ENCODE data around the gene COL9A3.
A peak's percentile ranks its signal among the peaks of the same experiment; 100 is the strongest.

Gene COL9A3

DNA sequence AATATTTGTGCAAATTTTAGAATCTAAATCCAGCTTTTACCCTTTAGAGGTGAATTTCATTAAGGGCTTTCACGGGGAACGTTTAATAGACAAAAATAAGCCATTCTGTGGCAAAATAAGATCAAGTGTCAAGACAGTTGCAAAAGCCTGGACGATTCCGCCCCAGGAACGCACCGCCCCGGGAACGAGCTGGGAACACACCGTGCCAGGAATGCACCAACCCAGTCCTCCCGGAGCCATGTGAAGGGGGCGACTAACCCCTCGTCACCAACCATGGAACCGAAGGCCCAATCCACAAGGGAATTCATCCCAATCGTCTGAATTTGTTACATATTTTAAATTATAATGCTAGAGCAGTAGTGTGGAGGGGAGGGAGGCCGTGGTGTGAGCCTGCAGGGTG, 65.6 kb downstream of the COL9A3 start:
- no peak for DNase-seq

DNA sequence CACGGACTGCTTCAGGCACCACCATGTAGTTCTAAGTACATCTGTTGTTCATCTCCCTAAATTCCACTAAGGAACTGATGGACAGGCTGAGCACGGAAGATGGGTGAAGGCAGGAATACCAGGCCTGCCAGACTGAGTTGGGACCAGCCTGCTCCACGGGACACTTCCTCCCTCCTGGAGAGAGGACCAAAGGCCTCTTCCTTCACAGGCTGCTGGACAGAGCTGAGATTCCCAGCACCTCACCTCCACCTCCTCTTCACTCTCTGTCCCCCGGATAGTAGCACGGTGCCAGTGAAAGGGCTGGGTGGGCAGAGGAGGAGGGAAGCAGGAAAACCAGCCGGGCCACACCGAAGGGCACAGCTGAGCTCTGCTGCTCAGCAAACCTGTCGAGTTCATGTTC, 67.7 kb downstream of the COL9A3 start:
- no peak for DNase-seq

DNA sequence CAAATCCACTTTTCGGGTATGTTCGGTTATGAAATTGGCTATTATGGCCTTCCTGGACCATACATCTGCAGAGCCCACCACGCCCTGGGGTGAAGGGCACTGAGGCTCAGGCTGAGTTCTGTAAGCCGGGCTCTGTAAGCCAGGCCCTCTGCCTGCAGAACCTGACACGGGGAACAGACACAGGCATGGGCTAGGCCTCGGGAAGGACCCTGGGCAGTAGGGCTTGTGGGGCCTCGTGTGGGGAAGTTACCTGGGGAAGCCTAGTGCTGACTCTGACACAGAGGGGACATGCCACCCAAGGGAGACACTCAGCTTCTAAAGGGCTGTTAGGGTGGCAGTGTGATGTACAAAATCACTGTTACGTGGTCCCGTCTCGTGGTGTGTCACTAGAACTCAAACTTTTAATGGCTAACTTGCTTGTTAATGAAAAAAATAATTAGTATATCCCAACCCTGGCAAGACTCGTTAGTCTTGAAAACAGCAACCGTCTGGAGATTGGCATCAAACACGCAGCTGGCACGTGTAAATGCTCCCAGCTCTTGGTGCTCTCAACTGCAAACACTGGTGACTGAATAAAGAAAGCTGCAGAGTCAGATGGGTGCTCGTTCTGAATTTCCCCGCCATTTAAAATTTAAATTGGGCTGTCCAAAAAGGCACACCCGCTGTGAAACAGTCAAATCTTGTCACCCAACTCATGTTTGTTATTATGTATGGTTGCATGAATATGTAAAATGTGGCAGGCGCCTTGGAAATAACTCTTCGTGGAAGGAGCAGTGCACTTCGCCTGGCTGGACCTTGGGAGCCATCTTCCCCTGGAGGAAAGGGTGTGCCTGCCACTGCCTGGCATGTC, 68.4 kb downstream of the COL9A3 start:
- DNase-seq = no peak

DNA sequence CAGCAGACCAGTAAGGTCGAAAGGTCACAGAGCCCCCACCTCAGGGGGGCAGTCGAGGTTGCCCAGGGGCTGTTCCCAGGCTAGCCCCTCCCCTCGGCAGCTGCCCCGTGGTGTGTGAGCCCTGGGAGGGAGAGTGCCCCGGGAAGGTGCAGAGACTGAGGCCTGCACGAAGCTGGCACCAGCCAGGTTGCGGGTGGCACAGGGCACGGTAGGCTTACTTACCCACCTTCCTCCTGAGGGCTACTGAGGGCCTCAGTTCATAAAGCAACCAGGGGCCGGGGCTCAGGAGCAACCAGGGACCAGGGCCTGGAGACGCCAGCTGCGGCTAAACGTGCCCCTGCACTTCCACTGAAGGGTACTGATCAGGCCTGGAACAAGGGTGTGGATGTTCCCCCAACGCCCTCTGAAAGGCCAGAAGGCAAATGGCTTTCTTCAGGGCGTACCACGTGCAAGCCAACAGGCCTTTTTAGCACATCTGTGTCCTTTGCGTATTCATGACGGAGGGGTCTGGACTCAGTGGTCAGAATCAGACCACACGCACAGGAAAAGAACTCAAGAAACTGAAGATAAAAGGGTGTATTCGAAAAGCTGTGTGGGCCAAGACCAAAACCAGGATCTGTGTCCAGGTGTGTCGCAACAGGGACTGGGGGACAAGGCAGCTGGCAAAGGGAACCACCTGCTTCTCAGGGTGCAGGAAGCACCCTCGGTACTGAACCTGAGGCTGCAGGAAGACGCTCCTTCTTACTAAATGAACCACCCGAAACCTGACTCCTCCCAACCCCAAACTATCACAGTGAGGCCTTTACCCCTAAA, 69.3 kb downstream of the COL9A3 start:
- DNase-seq = no peak

DNA sequence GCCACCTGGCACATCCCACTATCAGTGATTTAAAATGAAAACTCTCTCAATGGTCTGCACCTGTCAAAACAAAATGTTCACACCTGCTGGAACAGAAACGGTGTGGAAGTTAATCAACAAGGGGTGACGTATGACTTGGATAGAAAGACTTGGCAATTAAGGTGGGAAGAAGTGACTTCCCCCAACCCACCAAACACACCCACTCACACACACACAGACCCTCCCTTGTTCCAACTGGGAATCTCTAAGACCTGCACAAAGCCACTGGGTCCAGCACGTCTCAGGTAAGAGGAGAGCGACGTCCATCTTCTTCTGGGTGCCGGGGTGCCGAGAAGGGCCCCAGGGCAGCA, 69.8 kb downstream of the COL9A3 start:
- DNase-seq = no peak

DNA sequence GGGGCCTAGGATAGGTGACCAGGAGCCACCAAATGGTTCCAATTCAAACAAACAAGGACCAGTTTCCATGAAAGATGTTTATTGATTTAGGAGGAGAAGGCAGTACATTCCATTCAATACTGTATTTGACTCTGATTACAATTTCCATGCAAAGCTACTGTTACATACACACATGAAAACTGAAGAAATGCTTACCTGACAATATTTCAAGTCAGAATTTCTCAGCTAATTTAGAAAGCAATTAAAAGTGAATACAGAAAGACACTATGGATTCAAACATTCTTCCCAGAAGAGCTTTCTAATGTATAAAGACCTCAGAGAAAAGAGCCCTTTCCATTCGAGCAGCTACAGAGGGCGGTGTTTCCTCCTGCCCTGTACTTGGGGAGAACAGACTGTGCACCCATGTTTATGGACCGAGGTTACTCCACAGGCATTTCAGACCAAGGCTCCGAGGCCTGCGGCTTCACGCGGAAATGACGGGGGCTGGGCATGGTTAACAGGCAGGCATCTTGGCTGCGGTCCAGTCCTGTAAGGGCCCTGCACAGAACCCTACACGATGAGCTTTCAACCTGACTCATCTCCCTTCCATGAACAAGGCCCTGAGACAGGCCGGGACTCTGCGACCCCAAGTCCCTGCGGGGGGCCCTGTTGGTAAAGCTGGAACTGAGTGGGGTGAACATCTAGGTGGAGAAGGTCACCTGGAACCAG, 70.5 kb downstream of the COL9A3 start:
- peak; percentile 47 for DNase-seq

DNA sequence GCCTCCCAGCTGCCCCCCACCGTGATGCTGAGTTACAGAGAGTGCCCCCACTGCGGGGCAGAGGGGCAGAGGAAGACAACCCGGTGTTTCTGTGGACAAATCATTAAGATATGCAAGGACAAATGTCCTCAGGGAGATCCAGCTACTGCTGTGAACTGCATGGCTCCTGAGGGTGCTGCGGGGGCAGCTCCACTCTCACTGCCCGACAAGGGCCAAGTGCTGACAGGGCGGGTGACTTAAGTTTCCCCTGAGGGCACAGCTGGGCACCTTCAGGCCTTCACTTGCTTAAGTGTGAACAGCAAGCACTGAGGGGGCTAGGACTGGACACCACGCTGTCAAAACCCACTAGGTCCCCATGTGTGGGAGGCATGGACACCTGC, 71.0 kb downstream of the COL9A3 start:
- DNase-seq = no peak

DNA sequence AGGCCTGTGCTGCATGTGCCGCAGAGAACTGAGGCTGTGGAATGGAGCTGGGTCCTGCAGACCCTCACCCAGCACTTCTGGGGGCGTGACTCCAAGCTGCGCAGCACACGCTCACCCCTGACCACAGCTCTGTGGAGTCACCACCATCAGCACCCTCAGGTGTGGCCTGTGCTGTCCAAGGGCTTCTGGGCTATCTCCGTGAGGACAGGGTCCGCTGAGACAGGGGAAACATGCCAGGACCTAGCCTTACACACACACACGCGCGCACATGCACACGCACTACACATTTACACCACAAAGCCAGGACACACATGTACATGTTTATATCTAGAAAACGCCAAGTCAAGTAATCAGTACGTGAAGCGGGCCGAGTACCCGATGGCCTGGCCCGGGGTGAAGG, 71.6 kb downstream of the COL9A3 start:
- DNase-seq = no peak

DNA sequence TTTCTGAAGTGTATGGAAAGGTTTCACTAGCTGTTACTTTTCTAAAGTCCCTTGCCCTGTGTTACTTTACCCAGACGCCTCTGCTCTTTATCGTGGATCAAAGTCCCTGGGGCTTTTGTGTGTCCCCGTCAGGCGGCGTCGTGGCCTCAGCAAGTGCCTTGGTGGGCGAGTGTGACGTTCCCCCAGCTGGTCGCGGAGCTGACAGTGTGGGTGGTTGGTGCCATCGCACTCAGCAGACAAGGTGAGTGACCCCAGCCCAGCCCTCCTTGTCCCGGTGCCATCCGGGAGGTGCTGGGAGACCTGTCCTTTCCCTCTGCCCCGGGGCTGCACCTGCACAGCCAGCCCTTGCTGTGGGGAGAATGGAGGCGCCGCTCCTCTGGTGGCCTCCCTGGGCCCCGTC, 72.1 kb downstream of the COL9A3 start:
- no peak for DNase-seq

DNA sequence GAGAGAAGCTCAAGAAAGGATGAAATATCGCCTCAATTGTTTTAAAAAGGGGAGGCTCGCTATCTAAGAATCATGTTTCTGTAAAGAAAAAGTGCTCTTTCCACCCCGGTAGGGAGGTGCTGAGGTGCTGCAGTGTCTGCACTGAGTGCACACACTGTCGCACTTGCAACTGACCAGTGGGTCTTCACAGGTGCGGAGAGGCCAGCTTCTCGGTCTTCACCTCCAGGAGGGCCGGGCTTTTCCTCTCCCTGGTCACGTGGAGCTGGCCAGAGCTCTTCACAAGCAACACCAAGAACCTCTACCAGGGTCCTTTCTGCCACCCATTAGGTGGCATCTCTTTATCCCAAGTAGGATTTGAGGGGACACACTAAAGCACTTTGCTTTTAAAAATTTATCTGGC, 72.6 kb downstream of the COL9A3 start:
- DNase-seq = no peak

DNA sequence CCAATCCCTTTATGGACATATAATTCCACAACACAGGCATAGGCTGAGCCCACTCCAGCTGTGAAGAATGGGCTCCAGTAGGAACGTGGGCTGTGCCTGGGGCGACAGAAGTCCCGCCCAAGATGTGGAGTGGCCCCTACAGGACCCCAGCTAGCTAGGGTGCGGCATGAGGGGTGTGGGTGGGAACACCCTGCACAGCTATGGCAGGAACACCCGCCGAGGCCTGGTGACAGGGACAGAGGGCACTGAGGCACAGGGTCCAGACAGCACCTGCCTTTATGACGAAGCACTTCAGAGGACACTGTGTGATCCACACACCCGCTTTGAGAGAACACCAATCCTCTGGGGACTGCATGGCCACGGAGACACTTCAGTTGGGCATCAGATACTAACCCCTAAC, 73.0 kb downstream of the COL9A3 start:
- no peak for DNase-seq

DNA sequence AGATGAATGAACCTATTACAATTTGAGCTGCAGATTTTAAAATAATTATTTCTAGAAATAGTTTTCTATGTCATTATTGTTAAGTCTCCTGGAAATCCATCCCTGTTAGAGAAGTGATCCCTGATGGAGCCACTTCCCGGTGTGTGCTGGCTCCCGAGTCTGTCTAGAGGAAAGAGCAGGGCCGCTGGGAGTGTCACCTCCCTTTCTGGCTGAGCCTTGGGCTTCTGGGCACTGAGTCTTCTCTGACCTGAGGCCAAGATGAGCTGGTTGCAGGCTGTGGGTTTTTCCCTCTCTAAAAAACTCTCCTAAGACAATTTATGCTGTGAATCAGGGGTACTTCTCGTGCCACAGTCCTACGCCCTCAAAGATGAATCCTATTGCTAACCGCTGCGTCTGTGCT, 73.6 kb downstream of the COL9A3 start:
- no peak for DNase-seq
